SH-SY5Y (cell line): ENCODE results near the gene PTRH1.

ENCODE experiments used
- GATA2 ChIP-seq: IDR thresholded peaks from 2 replicates; pipeline ENCODE4 v1.6.1; 2011; ENCODE audit warnings: mild to moderate bottlenecking, low read depth, low read length
- GATA3 ChIP-seq: IDR thresholded peaks from 2 replicates; pipeline ENCODE4 v1.6.1; 2011; ENCODE audit warnings: low read depth, mild to moderate bottlenecking, low read length, moderate library complexity

DNA sequence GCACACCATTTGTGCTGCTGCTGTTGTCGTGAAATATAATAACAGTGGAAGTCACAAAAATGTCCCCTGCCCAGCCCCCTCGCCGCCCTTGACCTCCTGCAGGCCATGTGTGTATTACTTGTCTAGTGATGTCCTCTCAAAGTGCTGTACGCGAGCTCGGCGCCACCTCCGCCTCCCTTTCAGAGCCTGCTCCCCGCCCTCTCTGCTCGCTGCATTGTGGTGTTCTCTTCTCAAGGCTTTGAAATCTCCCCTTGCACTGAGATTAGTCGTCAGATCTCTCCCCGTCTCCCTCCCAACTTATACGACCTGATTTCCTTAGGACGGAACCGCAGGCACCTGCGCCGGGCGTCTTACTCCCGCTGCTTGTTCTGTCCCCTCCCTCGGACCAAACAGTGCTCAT is 23.4 kb downstream of the PTRH1 start:
- TF ChIP-seq GATA2 (no peak), GATA3 (no peak)
